HG03066 (cell line): Measurements from ENCODE around the gene SMIM32.

ENCODE experiments used
- ATAC-seq: cut with Tn5 transposase; IDR thresholded peaks from one replicate; pipeline ENCODE4 v1.9.1; 2021; ENCODE audit warnings: low read depth; ENCODE audit not compliant: unreplicated experiment

SMIM32 gene

DNA sequence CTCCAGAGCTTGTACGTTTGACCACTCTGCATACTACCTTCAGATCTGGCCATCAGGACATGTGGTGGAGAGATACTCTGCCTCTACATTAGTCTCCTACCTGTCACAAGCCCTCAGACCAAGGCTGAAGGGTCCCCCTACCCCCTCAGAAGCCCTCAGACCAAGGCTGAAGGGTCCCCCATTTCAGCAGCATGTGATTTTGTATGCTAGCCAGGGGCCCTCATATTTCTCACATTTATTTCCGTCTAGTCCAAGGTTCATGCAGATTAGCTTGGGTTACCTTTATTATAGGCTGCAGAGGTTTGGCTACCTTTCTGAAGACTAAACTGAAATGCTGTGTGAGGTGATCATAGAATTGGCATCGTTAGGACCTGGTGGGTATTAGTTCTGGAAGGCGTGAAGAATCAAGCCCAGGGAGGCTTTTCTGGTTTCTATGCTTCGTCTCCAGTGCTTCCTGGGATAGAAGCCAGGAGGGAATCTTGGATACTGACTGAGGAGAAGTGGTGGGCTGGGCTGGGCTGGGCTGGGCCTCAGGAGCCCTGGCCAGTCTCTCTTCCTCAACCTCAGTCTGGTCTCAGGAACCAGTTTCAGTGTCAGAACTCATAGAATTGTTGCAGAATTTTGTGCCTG lies 2.8 kb downstream of the SMIM32 start:
- ATAC-seq = no peak

DNA sequence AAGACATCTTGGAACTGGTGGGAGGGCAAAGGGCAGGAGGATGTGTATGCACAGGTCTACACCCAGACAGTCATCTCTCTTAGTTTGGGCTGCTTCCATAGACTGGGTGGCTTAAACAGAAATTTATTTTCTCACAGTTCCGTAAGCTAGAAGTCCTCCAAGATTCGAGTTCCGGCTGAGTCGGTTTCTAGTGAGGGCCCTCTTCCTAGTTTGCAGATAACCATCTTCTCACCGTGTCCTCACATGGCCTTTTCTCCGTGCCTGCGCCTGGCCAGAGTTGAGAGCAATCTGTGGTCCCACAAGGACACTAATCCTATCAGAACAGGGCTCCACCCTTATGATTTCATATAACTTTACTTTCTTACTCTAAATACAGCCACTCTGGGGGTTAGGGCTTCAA lies 4.1 kb downstream of the SMIM32 start:
- ATAC-seq = no peak

- no peak for ATAC-seq
Measured at GRCh38 chr5:136186796-136187195, 6.2 kb downstream of the SMIM32 start.

- ATAC-seq = no peak
Measured at GRCh38 chr5:136185974-136186665, 6.8 kb downstream of the SMIM32 start.

DNA sequence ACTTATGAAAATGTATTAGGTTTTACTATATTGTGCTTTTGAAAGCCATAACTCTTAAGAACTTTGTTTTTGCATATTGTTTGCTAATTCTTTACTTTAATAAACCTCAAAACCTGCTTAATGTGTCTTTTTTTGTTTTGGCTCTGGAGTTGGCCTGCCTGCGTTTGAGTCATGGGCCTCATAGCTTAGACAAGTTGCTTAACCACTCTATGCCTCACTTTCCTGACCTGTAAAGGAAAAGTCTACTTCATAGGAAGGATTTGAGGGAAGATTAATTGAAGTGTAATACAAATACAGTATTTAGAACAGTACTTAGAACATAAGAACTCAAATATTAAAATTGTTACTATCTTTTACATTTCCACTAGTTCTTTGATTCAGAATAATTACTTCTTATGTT lies 10.3 kb downstream of the SMIM32 start:
- no peak for ATAC-seq

DNA sequence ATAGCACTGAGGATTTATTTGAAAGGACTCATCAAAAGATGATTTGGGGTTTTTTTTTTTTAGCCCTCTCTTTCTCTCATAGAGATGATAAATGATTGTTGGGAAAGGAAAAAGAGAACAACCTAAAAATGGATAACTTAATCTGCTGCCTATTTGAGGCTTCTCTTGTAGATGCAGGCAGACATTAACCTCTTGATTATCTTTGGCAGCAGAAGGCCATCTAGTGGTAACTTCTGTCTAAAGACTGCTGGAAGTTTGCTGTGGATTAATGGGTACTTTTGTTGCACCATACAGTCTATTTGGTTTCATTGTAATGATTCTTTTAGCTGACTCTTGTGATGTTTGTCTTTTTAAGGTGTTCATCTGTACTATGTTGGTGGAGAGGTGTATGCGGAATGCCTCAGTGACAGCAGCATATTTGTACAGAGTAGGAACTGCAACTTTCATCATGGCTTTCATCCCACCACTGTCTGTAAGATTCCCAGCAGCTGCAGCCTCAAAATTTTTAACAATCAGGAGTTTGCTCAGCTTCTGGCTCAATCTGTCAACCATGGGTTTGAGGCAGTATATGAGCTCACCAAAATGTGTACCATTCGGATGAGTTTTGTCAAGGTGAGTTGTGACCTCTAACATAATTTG lies 18.8 kb downstream of the SMIM32 start:
- peak; percentile 86 for ATAC-seq

- no peak for ATAC-seq
Measured at GRCh38 chr5:136169218-136169617, 23.7 kb downstream of the SMIM32 start.

GRCh38 chr5:136166909-136167308 lies 26.1 kb downstream of the SMIM32 start:
- ATAC-seq = peak; percentile 61

DNA sequence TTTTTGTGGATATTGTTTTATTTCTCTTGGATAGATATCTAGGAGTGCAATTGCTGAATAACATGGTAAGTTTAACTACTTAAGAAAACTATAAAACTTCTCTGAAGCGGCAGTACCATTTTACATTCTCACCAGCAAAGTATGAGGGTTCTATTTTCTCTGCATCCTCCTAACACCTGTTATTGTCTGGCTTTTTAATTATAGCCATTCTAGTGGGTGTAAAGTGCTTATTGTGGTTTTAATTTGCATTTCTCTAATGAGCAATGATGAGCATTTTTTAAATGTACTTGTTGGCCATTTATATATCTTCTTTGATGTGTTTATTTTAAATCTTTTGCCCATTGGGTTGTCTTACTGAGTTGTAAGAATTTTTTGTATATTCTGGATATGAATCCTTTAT lies 28.7 kb downstream of the SMIM32 start:
- ATAC-seq = no peak

DNA sequence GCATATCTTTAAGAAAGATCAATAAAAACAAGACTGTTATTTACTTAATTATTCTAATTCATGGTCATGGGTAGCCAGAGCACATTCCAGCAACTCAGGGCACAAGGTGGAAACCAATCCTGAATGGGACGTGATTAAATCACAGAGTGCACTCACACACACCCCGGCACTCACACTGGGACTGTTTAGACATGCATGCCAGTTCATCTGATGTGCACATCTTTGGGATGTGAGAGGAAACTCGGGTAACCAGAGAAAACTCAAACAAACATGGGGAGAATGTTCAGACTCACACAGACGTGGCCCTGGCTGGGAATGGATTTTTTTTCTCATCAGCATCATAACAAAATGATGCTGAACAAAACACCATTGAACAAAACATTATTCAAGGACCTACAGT lies 31.0 kb downstream of the SMIM32 start:
- ATAC-seq = no peak

DNA sequence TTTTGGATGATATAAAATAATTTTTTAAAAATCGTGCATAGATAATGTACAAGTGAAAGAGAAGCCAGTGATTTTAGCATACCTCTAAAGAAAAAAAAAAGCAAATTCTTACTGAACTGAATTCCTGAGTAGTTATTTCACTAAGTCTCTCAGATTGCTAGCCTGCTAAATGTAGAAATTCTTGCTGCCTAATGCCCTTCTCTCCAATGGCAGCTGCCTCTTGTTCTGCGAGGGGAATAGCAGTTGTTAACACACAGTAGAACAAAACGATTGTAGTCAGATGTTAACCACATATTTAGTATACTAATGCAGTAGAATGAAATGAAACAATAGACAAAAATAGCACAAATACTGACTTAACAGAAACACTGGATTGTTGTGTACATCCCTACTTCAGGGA lies 33.5 kb downstream of the SMIM32 start:
- no peak for ATAC-seq

GRCh38 chr5:136157514-136157913 lies 35.4 kb downstream of the SMIM32 start:
- ATAC-seq = no peak

DNA sequence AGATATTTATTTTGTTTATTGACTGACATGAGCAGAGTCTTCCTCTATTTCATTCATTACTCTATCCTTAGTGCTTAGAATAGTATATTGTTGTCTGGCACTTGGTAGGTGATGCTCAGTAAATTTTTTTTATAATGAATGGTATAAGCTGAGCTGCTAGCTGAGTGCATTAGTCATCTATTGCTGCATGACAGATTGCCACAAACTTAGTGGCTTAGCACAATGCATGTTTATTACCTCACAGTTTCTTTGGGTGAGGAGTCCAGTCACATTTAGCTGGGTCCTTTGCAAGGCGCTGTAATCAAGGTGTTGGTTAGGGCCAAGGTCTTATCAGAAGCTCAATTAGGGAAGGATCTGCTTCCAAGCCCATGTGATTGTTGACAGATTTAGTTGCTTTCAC lies 37.2 kb downstream of the SMIM32 start:
- ATAC-seq = no peak

DNA sequence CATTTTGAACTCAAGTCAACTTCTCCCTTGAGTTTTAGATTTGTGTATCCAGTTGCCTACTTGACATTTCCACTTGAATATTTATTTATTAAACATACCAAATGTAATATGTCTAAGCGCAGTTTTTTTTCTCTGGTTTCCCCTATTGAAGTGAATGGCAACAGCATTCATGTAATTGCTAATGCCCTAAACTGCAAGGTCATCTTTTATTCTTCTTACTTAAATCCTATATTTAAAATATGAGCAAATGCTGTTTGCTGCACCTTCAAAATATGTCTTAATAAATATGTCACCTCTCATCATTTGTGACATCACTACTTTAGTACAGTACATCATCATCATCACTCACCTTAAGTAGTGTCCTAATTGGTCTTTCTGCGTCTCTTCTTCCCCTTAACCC lies 37.9 kb downstream of the SMIM32 start:
- ATAC-seq = no peak

GRCh38 chr5:136153581-136154236 lies 39.3 kb downstream of the SMIM32 start:
- ATAC-seq = no peak

DNA sequence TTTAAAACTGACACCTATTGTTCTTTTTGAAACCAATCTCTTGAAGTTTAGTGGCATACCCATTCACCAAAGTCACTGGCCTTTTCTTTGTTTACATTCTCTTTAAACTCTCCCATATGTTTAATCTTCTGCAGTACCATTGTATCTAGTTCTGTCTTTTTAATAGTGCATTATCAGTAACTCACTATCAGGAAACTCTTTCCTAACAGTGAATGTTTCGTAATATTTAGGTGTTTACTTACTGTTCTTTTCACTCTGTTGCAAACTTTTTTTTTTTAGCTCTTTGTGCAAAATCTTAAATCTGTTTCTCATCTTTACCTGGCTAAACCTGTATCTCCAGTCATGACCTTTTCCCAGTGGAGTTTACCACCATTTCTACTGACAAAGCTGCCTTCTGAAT lies 43.1 kb downstream of the SMIM32 start:
- no peak for ATAC-seq

DNA sequence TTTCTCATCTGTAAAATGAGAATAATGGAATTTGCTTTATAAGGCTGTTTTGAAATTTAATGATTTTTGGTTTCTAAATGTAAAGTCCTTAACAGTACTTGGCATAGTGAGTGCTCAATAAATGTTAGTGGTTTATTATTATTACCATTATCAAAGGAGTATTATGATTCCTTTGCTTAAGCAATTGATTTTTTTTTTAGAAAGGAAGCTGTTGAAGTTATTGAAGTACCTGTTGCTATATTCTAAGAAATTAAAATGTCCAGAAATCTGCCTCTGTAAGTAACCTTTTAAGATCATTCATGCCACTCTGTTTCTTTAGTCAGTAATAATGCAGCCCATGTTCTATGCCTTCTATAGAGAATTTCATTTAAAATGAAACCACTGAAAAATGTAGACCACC lies 45.3 kb downstream of the SMIM32 start:
- ATAC-seq = no peak

DNA sequence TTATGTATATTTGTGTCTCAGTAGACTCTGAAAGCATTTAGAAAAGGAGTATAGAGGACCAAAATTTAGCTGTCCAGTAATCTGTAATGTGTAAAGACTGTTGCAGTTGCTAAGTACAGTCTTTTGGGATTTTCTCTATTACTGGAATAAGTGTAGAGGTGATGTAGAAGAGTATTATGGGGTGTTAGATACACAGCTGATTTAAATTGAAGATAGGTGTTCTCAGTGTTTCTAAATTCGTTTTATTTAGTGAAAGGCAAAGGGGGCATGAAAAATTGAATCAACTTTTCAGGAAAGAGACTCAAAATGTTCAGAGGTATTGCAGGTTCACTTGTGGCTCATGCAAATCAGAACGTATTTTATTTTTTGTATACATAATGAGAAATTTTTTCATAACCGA lies 46.8 kb downstream of the SMIM32 start:
- ATAC-seq = no peak

- peak; percentile 58 for ATAC-seq
Measured at GRCh38 chr5:136145030-136145429, 47.9 kb downstream of the SMIM32 start.

DNA sequence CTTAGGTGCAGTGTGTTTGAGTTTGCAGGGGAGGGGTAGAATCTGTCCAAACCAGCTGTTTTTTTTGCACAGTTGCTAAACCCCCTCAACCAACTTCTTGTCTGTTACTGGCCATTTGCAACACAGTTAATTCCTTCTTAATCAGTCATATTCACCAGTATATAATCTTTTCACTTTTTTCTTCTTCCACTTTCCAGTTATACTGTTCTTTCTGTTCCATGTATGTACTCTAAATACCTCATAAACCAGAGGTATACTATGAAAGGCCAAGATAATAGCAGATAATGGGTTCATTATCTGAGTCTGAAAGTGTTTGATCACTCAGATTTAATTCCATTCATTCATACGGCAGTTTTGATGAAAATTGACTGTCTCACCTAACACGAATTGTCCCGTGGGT lies 49.2 kb downstream of the SMIM32 start:
- no peak for ATAC-seq

GRCh38 chr5:136143312-136143711 lies 49.6 kb downstream of the SMIM32 start:
- no peak for ATAC-seq

- ATAC-seq = peak; percentile 84
Measured at GRCh38 chr5:136141561-136141960, 51.4 kb downstream of the SMIM32 start.
